Transverse colon (tissue), 4 donors: ENCODE results near the gene SLFN12L. TPM values are rescaled to one million over a fixed set of nuclear protein-coding genes. Genes with fewer than 3 reads are reported as not detected.

Experiments used
- DNase-seq: peaks from one replicate; pipeline ENCODE4 v3.0.0-alpha.2; 2019
- H3K27ac ChIP-seq, 4 donors: fragments of 200-600 bp; sonication (generic); 2 replicates each; pipeline ENCODE4 v1.5.1; 2016 to 2018; ENCODE audit warnings: inconsistent platforms in 4 of 4
- H3K27me3 ChIP-seq: fragments of 200-600 bp; sonication (generic); 2 replicates; pipeline ENCODE4 v1.5.1; 2017; ENCODE audit warnings: inconsistent platforms
- H3K36me3 ChIP-seq, 4 donors: fragments of 200-600 bp; sonication (generic); 2 replicates each; pipeline ENCODE4 v1.5.1; 2017 to 2019; ENCODE audit warnings: inconsistent platforms in 4 of 4
- H3K4me1 ChIP-seq, 4 donors: fragments of 200-600 bp; sonication (generic); 2 replicates each; pipeline ENCODE4 v1.5.1; 2017 to 2020; ENCODE audit warnings: inconsistent platforms in 4 of 4
- H3K4me3 ChIP-seq, 4 donors: fragments of 200-600 bp; sonication (generic); 1 replicate in 1 of 4; 2 replicates in 3 of 4; pipeline versions ENCODE4 v1.5.1 to v1.6.1; 2017 to 2019; ENCODE audit warnings: inconsistent platforms in 4 of 4
- H3K9me3 ChIP-seq, 2 donors: fragments of 200-600 bp; sonication (generic); 2 replicates each; pipeline ENCODE4 v1.5.1; 2017 to 2019; ENCODE audit warnings: inconsistent platforms in 2 of 2
- EP300 ChIP-seq: sonication (generic); formaldehyde crosslinking; IDR thresholded peaks from one replicate; pipeline ENCODE4 v1.6.1; 2017; ENCODE audit warnings: antibody characterized with exemption, low read depth
- POLR2A ChIP-seq: fragments of 450-650 bp; IDR thresholded peaks from one replicate; pipeline ENCODE4 v1.6.1; 2016; ENCODE audit warnings: antibody characterized with exemption, mild to moderate bottlenecking, moderate library complexity
- POLR2AphosphoS5 ChIP-seq, 3 donors: sonication (generic); formaldehyde crosslinking; IDR thresholded peaks; one replicate each; pipeline ENCODE4 v1.6.1; 2016; ENCODE audit warnings: antibody characterized with exemption in 3 of 3
- WGBS, 2 donors: methylation state at CpG; one replicate each; pipeline ENCODE4 v1.1.5; 2018; ENCODE audit warnings: low coverage in 1 of 2; 5-methylcytosine and 5-hydroxymethylcytosine counted together
- in situ Hi-C, 4 donors: fragments of 200-750 bp; cut with MboI; loops; one replicate each; pipeline versions ENCODE4 v1.15.0 to v1.15.1; 2017; ENCODE audit warnings: low sequenced_read_pairs in 3 of 4, low pct_ligation_motif_present in 1 of 4, low pct_unique_long_range_greater_than_20kb in 1 of 4
- intact Hi-C: fragments of 100-400 bp; cut with DNase I; formaldehyde crosslinking; loops from one replicate; pipeline ENCODE4 v1.15.1; 2023; ENCODE audit warnings: low total_unique reads
- small RNA-seq, 4 donors: library from RNA; depleted of rRNA; stranded (forward); fragments of <200 nt; gene quantifications; one replicate each; pipeline ENCODE3, GENCODE V24; 2016
- total RNA-seq, 4 donors: library from RNA; depleted of rRNA; stranded (reverse); fragments of >200 nt; gene quantifications; one replicate each; pipeline ENCODE4 v1.1.0, GENCODE V29; 2016
- TF ChIP-seq, protein P1 (sequence below), 5 experiments: fragments of 200-600 bp in 3 of 5; fragments of 450-650 bp in 2 of 5; sonication (generic) in 3 of 5; IDR thresholded peaks; 1 replicate in 2 of 5; 2 replicates in 3 of 5; pipeline ENCODE4 v1.5.1; 2016 to 2017; ENCODE audit warnings: antibody characterized with exemption in 5 of 5, inconsistent platforms in 3 of 5, mild to moderate bottlenecking in 2 of 5, moderate library complexity in 1 of 5

The SLFN12L gene
- total RNA-seq, 4 donors from 2014 or later = 1.4 to 6.2 (median 3.1) TPM

DNA sequence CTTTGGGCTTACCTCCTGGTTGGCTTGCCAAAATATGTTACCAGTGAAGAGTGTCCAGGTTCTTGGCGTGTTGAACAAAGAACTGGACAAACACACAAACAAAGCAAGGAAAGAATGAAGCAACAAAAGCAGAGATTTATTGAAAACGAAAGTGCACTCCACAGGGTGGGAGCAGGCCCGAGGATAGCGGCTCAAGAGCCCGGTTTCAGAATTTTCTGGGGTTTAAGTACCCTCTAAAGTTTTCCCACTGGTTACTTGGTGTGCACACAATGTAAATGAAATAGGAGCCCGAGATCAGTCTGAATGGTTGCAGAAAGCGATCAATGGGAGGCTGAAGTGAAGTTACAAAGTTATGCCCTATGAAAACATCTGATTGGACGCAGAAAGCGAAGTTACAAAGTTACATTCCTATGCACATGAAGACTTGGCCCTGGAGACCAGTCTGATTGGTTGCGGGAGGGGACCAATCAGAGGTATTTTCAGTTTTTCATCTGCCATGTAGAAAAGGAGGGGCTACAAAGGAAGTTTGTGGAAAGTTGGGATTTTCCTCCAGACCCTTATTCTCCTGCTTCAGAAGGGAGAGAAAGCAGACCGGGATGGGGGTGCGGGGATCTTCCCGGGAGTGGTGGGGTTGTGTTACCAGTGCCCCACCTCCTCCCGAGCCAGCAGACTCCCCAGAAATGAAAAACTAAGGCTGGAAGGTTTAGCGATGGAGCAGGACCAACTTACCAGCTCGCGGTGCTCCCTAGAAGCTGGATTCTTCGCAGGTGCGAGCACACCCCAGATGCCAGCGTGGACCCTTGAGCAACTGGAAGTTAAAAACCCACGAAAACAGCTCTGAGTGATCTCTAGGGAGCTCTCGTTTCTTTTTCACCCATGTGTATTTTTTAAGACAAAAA is 105.1 kb downstream of the SLFN12L start, which contains the start of gene SLFN12:
Gene SLFN12, minus strand, starts transcription at position 325 of the 899 bp plus-strand sequence. CDS start 9,472 bp downstream, outside the sequence.
- Histone ChIP-seq H3K27me3 (no peaks in the 10 kb centered on the region), H3K27ac (peak within 1 kb of the TSS; percentile 87 to 89 (median 89)), H3K4me3 (peak within 1 kb of the TSS; percentile 19 to 53 (median 45)), H3K9me3 (no peaks in the 10 kb centered on the region), H3K4me1 (peaks cover 0 to 19% (median 11%) of the 10 kb centered on the region in 4 donors), H3K36me3 (no peaks in the 10 kb centered on the region)
- peak; percentile 43 for DNase-seq
- no peak for TF ChIP-seq EP300
- TF ChIP-seq POLR2AphosphoS5 (IDR thresholded peaks at IDR 0.05) = peak; percentile 10 to 37 (median 29)
- in situ Hi-C loops (no loop called here), intact Hi-C loops (no loop called here)
- 33 to 34% methylated on average over 13 to 22 of the region's 22 CpGs for WGBS, 2 donors

DNA sequence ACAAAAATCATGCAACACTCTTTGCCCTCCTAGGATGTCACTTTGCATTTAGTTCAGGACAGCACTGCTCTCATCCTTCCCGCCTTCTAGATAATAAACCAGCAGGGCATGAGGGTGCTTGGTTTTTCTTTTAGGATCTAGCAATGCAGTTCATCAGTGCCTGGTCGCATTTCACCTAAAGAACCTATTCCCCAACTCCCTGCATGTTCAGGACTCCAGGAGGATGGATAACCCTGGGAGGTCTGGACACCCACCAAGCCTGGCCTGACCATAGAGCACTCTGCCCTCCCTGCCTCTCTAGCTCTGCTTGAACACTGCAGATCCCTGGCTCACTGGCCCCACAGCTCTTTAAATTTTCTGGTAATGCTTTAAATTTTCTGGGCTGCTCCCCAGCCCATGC is 107.8 kb downstream of the SLFN12L start:
- H3K4me1 ChIP-seq = peaks cover 0 to 19% (median 11%) of the 10 kb centered on the region in 4 donors
- no peaks in the 10 kb centered on the region for H3K9me3 ChIP-seq
- in situ Hi-C loops = no loop called here
- no peaks in the 10 kb centered on the region for H3K36me3 ChIP-seq
- no peak overlapping the region for H3K4me3 ChIP-seq
- no peak overlapping the region for H3K27ac ChIP-seq
- intact Hi-C loops = no loop called here
- WGBS, 2 donors = 91% methylated on average over 2 of the region's 2 CpGs; no CpG with 5 or more reads in 1 of the 2 donors
- no peaks in the 10 kb centered on the region for H3K27me3 ChIP-seq
- TF ChIP-seq, protein P1, sequence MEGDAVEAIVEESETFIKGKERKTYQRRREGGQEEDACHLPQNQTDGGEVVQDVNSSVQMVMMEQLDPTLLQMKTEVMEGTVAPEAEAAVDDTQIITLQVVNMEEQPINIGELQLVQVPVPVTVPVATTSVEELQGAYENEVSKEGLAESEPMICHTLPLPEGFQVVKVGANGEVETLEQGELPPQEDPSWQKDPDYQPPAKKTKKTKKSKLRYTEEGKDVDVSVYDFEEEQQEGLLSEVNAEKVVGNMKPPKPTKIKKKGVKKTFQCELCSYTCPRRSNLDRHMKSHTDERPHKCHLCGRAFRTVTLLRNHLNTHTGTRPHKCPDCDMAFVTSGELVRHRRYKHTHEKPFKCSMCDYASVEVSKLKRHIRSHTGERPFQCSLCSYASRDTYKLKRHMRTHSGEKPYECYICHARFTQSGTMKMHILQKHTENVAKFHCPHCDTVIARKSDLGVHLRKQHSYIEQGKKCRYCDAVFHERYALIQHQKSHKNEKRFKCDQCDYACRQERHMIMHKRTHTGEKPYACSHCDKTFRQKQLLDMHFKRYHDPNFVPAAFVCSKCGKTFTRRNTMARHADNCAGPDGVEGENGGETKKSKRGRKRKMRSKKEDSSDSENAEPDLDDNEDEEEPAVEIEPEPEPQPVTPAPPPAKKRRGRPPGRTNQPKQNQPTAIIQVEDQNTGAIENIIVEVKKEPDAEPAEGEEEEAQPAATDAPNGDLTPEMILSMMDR (IDR thresholded peaks at IDR 0.05) = no peak
- no peak for DNase-seq

DNA sequence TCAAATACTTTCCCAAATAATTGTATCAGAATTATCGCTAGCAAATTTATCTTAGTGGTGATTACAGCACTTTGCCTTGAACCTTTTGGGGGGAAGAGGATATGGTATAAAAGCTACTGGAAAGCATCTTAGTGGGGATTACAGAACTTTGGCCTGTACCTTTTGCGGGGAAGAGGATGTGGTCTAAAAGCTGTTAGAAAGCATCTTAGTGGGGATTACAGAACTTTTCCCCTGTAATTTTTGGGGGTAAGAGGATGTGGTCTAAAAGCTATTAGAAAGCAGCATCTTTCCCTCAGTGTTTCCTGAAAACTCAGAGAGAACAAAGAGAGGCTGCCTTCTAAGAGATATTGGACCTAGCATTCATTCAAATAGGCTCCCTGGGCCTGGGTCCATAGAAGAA is 109.2 kb downstream of the SLFN12L start:
- 78 to 93% methylated on average over 2 of the region's 2 CpGs for WGBS, 2 donors
- TF ChIP-seq, protein P1 (IDR thresholded peaks at IDR 0.05) = no peak
- TF ChIP-seq POLR2A = no peak
- TF ChIP-seq POLR2AphosphoS5 (IDR thresholded peaks at IDR 0.05) = no peak
- no peak for TF ChIP-seq EP300
- intact Hi-C loops (no loop called here), in situ Hi-C loops (no loop called here)
- Histone ChIP-seq H3K36me3 (no peaks in the 10 kb centered on the region), H3K27ac (no peak overlapping the region), H3K4me1 (peaks cover 0 to 11% (median 8%) of the 10 kb centered on the region in 4 donors), H3K4me3 (no peak overlapping the region), H3K27me3 (no peaks in the 10 kb centered on the region), H3K9me3 (no peaks in the 10 kb centered on the region)
- DNase-seq = no peak

DNA sequence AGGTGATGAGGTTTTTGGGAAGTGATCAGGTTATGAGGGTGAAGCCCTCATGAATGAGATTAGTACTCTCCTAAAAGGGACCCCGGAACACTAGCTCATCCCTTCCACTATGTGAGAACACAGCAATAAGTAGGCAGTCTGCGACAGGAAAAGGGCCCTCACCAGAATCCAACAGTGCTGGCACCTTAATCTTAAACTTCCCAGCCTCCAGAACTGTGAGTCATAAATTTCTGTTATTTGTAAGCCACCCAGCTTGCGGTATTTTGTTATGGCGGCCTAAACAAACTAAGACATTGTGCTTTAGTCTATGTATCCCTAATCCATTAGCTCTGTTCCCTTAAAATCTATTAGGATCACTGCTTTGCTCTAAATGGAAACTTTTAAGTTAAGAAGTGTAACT is 113.7 kb downstream of the SLFN12L start:
- 85 to 90% methylated on average over 4 of the region's 4 CpGs for WGBS, 2 donors
- no peaks in the 10 kb centered on the region for H3K36me3 ChIP-seq
- in situ Hi-C loops (no loop called here), intact Hi-C loops (no loop called here)
- H3K4me3 ChIP-seq = no peak overlapping the region
- H3K9me3 ChIP-seq = no peaks in the 10 kb centered on the region
- no peaks in the 10 kb centered on the region for H3K4me1 ChIP-seq
- no peaks in the 10 kb centered on the region for H3K27me3 ChIP-seq
- TF ChIP-seq POLR2A (no peak), EP300 (no peak), POLR2AphosphoS5 (IDR thresholded peaks at IDR 0.05) (no peak)
- TF ChIP-seq, protein P1 (IDR thresholded peaks at IDR 0.05) = no peak
- no peak for DNase-seq
- H3K27ac ChIP-seq = no peak overlapping the region

Small RNA genes lying within 50 kb of the gene (small RNA-seq; reads per million reads assigned to genes)
- 0 reads per million in 4 donors for gene AC015911.1
- gene SNORD7 = 139 to 571 (median 271) reads per million in 4 donors

Other genes with a start within 250 kb of the SLFN12L start
- gene SLFN11, start 164.1 kb downstream of the SLFN12L start, total RNA-seq = 10 to 100 TPM in 1 of 4 donors, 1 to 10 TPM in 3; 3.0 to 18.6 (median 6.0) TPM
- 10 to 100 TPM in 1 of 4 donors, 1 to 10 TPM in 2, not detected in 1; 1.6 to 34.8 (median 3.5) TPM for gene SLFN12, start 105.2 kb downstream of the SLFN12L start, total RNA-seq
- gene SLFN13, start 88.9 kb downstream of the SLFN12L start, total RNA-seq = 10 to 100 TPM in 2 of 4 donors, 1 to 10 TPM in 2; 2.8 to 28.8 (median 8.5) TPM
- gene SLFN14, start 23.1 kb upstream of the SLFN12L start, total RNA-seq = not detected
- 1 to 10 TPM in 2 of 4 donors, under 1 TPM in 1, not detected in 1; 0.75 to 5.2 (median 3.0) TPM for gene PEX12, start 40.9 kb upstream of the SLFN12L start, total RNA-seq
- gene AP2B1, start 49.6 kb upstream of the SLFN12L start, total RNA-seq = 100 to 1,000 TPM in 1 of 4 donors, 10 to 100 TPM in 3; 32.2 to 102 (median 60.1) TPM
- 1 to 10 TPM in 2 of 4 donors, under 1 TPM in 2; 0.41 to 1.6 (median 1.1) TPM for gene RASL10B, start 194.0 kb upstream of the SLFN12L start, total RNA-seq
- not detected for gene GAS2L2, start 215.6 kb upstream of the SLFN12L start, total RNA-seq
- not detected for gene C17orf50, start 223.2 kb upstream of the SLFN12L start, total RNA-seq